Astrocyte (in vitro differentiated cells and primary cell): Measurements from ENCODE around the gene SENP3. TPM values are rescaled to one million over a fixed set of nuclear protein-coding genes. Genes with fewer than 3 reads are reported as not detected.

ENCODE experiments used
- DNase-seq: peaks from one replicate; pipeline ENCODE4 v3.0.0-alpha.2; 2010; ENCODE audit warnings: low read depth
- FAIRE-seq: peaks from 2 replicates; lab custom pipeline; 2011; peaks lifted over from hg19 to GRCh38; lab: Jason Lieb, UNC
- H2AFZ ChIP-seq: 2 replicates; pipeline ENCODE4 v1.6.0; 2012; ENCODE audit warnings: low read depth, low read length, inconsistent platforms
- H3K27ac ChIP-seq: 2 replicates; pipeline ENCODE4 v1.5.1; 2011; ENCODE audit warnings: low read depth, low read length, inconsistent platforms
- H3K27me3 ChIP-seq: 2 replicates; pipeline ENCODE4 v1.6.0; 2011; ENCODE audit warnings: low read length, inconsistent platforms; ENCODE audit not compliant: insufficient read depth
- H3K36me3 ChIP-seq: 2 replicates; pipeline ENCODE4 v1.5.1; 2011; ENCODE audit warnings: low read length, inconsistent platforms; ENCODE audit not compliant: insufficient read depth
- H3K4me1 ChIP-seq: 2 replicates; pipeline ENCODE4 v1.5.1; 2011; ENCODE audit warnings: low read length, inconsistent platforms; ENCODE audit not compliant: insufficient read depth
- H3K4me2 ChIP-seq: 2 replicates; pipeline ENCODE4 v1.6.0; 2012; ENCODE audit warnings: low read length, inconsistent platforms
- H3K4me3 ChIP-seq: 2 replicates; pipeline ENCODE4 v1.5.1; 2011; ENCODE audit warnings: low read depth, mild to moderate bottlenecking, low read length, inconsistent platforms; ENCODE audit not compliant: insufficient read depth
- H3K79me2 ChIP-seq: 2 replicates; pipeline ENCODE4 v1.6.0; 2012; ENCODE audit warnings: mild to moderate bottlenecking, low read length, inconsistent platforms; ENCODE audit not compliant: insufficient read depth
- H3K9ac ChIP-seq: 2 replicates; pipeline ENCODE4 v1.6.0; 2012; ENCODE audit warnings: mild to moderate bottlenecking, low read length, inconsistent platforms
- H3K9me3 ChIP-seq: 2 replicates; pipeline ENCODE4 v1.5.1; 2012; ENCODE audit warnings: low read depth, mild to moderate bottlenecking, low read length, inconsistent platforms; ENCODE audit not compliant: insufficient read depth
- H4K20me1 ChIP-seq: 2 replicates; pipeline ENCODE4 v1.6.0; 2012; ENCODE audit warnings: low read length, inconsistent platforms; ENCODE audit not compliant: insufficient read depth
- H3K27ac Mint-ChIP-seq: one replicate; pipeline ENCODE4 v1.8.0; 2021; ENCODE audit warnings: mild to moderate bottlenecking, mixed read lengths; ENCODE audit not compliant: unreplicated experiment
- H3K27me3 Mint-ChIP-seq: one replicate; pipeline ENCODE4 v1.8.0; 2021; ENCODE audit warnings: low read depth, mixed read lengths; ENCODE audit not compliant: unreplicated experiment
- H3K36me3 Mint-ChIP-seq: one replicate; pipeline ENCODE4 v1.8.0; 2021; ENCODE audit warnings: low read depth, mixed read lengths; ENCODE audit not compliant: unreplicated experiment
- H3K4me1 Mint-ChIP-seq: one replicate; pipeline ENCODE4 v1.8.0; 2021; ENCODE audit warnings: low read depth, mixed read lengths; ENCODE audit not compliant: unreplicated experiment
- H3K4me3 Mint-ChIP-seq: one replicate; pipeline ENCODE4 v1.8.0; 2021; ENCODE audit warnings: mild to moderate bottlenecking, moderate library complexity, mixed read lengths; ENCODE audit not compliant: unreplicated experiment
- H3K9me3 Mint-ChIP-seq: one replicate; pipeline ENCODE4 v1.8.0; 2021; ENCODE audit warnings: mild to moderate bottlenecking, mixed read lengths; ENCODE audit not compliant: unreplicated experiment
- CTCF ChIP-seq: IDR thresholded peaks from 2 replicates; pipeline ENCODE4 v1.5.1; 2011; ENCODE audit warnings: low read depth, mild to moderate bottlenecking, inconsistent platforms, low read length, moderate library complexity; ENCODE audit not compliant: insufficient read depth
- EZH2 ChIP-seq: IDR thresholded peaks from 2 replicates; pipeline ENCODE4 v1.6.1; 2012; ENCODE audit warnings: mild to moderate bottlenecking, low read length, inconsistent platforms; ENCODE audit not compliant: insufficient read depth
- total RNA-seq: library from RNA; stranded (reverse); gene quantifications from 2 replicates; pipeline ENCODE4 v1.2.1, GENCODE V29; 2021

SENP3 gene
- total RNA-seq, 1 donor from 2014 or later: 51.4 TPM

DNA sequence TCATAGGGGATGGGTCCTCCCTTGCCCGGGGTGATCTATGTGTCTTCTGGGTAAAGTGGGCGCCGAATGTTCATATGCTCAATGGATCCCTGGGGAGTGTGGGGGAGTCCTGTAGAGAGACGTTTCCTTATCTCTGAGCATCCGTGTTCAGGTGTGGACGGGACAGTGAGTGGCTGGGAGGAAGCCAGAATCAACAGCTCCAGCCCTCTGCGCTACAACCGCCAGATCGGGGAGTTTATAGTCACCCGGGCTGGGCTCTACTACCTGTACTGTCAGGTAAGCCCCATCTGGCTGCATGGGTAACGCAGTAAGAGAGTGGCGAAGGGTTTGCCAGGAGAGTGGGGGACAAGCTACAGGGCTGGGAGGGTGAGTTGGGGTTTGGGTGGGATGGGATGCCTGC is 5.1 kb upstream of the SENP3 start:
- H3K9me3 Mint-ChIP-seq: peaks cover 1% of the 10 kb centered on the region
- DNase-seq (no peak), FAIRE-seq (no peak)
- H3K4me3 Mint-ChIP-seq: peak overlapping the region; percentile 35
- H3K27ac Mint-ChIP-seq: no peak overlapping the region
- H3K4me1 Mint-ChIP-seq: peaks cover 11% of the 10 kb centered on the region
- TF ChIP-seq EZH2 (no peak), CTCF (no peak)
- Histone ChIP-seq H3K27me3 (no peaks in the 10 kb centered on the region), H3K4me3 (no peak overlapping the region), H2AFZ (no peak overlapping the region), H3K4me2 (no peak overlapping the region), H3K27ac (no peak overlapping the region), H3K9me3 (no peaks in the 10 kb centered on the region), H4K20me1 (no peaks in the 10 kb centered on the region), H3K4me1 (peaks cover 15% of the 10 kb centered on the region), H3K79me2 (no peaks in the 10 kb centered on the region), H3K36me3 (no peaks in the 10 kb centered on the region), H3K9ac (no peak overlapping the region)
- no peaks in the 10 kb centered on the region for H3K36me3 Mint-ChIP-seq
- peaks cover 13% of the 10 kb centered on the region for H3K27me3 Mint-ChIP-seq

DNA sequence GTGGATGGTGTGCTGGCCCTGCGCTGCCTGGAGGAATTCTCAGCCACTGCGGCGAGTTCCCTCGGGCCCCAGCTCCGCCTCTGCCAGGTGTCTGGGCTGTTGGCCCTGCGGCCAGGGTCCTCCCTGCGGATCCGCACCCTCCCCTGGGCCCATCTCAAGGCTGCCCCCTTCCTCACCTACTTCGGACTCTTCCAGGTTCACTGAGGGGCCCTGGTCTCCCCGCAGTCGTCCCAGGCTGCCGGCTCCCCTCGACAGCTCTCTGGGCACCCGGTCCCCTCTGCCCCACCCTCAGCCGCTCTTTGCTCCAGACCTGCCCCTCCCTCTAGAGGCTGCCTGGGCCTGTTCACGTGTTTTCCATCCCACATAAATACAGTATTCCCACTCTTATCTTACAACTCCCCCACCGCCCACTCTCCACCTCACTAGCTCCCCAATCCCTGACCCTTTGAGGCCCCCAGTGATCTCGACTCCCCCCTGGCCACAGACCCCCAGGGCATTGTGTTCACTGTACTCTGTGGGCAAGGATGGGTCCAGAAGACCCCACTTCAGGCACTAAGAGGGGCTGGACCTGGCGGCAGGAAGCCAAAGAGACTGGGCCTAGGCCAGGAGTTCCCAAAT is 4.5 kb upstream of the SENP3 start:
- Histone ChIP-seq H3K4me1 (peaks cover 15% of the 10 kb centered on the region), H2AFZ (no peak overlapping the region), H3K4me3 (no peak overlapping the region), H4K20me1 (no peaks in the 10 kb centered on the region), H3K27ac (no peak overlapping the region), H3K27me3 (no peaks in the 10 kb centered on the region), H3K36me3 (no peaks in the 10 kb centered on the region), H3K9me3 (no peaks in the 10 kb centered on the region), H3K79me2 (peaks cover 5% of the 10 kb centered on the region), H3K4me2 (no peak overlapping the region), H3K9ac (no peak overlapping the region)
- Mint-ChIP-seq H3K9me3 (peaks cover 1% of the 10 kb centered on the region), H3K36me3 (no peaks in the 10 kb centered on the region), H3K27me3 (peaks cover 11% of the 10 kb centered on the region), H3K4me1 (peaks cover 11% of the 10 kb centered on the region), H3K4me3 (no peak overlapping the region), H3K27ac (no peak overlapping the region)
- DNase-seq: no peak
- no peak for TF ChIP-seq CTCF
- no peak for TF ChIP-seq EZH2
- no peak for FAIRE-seq
